Measurements from ENCODE around the gene BRD7.

The BRD7 gene

DNA sequence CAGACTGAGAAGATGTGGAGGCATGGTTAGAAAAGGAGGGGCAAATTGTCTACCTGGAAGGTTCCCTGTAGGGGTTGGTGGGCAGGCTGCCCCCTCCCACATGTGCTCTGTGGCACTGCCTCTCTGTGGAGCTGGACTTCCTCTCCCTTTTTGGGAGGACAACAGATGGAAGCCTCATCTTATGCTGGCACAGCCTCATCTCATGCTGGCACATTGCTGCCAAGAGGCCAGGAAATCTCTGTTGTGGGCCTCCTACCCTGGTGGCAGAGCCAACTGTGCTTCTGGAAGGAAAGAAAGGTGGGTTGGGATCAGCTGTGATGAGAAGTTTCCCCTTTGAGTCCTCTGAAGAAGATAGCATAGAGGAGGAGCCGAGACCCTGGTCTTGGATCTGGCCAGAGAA lies 19.7 kb upstream of the BRD7 start:
- DNase-seq: no peak

- DNase-seq: no peak
Measured at GRCh38 chr16:50386774-50387173, 18.0 kb upstream of the BRD7 start.

DNA sequence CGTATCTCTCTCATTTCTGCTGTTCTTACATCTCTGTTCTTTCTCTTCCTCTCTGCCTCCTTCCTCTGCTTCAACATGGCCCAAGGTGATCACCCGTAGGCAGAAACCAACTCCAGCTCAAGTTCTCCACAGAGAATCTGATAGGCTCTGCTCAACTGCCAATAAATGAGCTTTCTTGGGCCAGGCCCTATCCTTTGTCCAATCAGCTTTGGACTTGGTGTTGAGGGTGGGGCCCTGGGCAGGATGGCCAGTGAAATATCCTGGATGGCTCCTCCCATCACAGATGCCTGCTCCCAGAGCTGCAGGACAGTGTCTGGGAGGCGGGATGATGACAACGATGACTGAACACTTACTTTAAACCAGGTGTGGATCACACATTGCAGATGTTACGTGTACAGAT lies 17.4 kb upstream of the BRD7 start:
- DNase-seq: no peak

- DNase-seq: no peak
Measured at GRCh38 chr16:50384500-50385135, 15.8 kb upstream of the BRD7 start.

DNA sequence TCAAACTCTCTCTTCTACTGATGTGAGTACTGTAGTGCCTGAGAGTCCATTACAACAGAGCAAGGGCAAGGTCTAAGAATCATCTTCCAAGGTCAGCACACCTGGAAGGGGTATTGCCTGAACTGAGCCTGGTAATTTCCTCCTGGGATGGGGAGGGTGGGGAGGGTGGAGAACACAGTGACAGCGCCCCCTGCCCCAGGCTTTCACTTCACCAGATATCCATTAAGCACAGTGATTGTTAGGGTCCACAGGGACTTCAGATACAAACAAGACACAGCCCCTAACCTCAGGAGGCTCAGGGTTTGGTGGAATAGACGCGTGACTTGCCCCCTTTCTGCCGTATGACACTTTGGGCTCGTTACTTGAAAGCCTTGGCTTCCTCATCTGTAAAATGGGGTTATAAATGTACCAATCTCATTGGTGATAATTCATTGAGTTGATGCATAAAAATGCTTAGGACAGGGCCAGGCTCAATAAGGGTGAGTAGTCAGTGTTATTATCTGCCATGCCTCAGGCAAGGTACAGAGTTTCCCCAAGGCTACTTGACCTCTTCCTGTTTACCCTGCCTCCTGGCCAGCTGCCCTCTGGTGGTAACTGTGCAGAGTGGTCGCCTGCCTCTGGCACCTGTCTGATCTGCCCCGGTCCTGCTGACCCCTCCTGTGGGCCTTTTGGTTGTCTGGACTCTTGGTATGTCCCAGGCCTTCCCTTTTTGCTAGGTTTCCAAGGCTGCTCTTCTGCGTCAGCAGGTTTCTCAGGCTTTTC lies 13.1 kb upstream of the BRD7 start:
- DNase-seq: no peak

DNA sequence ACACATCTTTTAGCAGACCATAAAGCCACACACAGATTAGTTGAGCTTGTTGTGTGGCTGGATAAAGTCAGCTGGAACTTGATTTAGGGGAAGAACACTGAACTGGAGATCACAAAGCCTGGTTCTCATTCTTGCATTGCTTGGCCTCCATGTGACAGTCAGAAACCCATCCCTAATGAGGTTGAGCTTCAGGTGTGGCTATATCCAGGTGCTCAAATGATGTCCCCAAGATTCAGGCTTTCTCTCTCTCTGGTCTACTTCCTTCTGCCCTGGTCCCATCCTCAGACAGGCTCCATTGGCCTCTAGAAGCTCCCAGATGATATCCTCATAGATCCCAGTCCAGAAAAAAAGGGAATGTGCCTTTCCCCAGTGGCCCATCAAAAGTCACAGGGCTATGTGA lies 9.6 kb upstream of the BRD7 start:
- DNase-seq: no peak

DNA sequence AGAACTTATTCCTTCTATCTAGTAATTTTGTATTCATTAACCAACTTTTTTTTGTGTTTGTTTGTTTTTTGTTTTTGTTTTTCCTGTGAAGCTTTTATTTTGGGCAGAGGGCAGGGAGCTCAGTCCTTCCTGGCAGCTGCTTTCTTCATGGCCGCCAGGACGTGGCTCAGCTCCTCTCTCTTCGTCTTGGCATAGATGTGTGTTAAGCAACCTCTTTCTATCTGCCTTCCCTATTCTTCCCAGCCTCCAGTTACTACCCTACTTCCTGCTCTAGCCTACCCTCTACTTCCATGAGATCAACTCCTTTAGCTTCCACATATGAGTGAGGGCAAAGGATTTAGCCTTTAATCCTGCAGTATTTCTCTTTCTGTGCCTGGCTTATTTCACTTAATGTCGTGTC lies 8.2 kb upstream of the BRD7 start:
- no peak for DNase-seq

- DNase-seq: no peak
Measured at GRCh38 chr16:50373780-50374179, 5.0 kb upstream of the BRD7 start.

GRCh38 chr16:50373345-50373701 lies 4.5 kb upstream of the BRD7 start:
- no peak for DNase-seq

- DNase-seq: peak in 1 of 2 donors; percentile 21
Measured at GRCh38 chr16:50372611-50373344, 4.0 kb upstream of the BRD7 start.

DNA sequence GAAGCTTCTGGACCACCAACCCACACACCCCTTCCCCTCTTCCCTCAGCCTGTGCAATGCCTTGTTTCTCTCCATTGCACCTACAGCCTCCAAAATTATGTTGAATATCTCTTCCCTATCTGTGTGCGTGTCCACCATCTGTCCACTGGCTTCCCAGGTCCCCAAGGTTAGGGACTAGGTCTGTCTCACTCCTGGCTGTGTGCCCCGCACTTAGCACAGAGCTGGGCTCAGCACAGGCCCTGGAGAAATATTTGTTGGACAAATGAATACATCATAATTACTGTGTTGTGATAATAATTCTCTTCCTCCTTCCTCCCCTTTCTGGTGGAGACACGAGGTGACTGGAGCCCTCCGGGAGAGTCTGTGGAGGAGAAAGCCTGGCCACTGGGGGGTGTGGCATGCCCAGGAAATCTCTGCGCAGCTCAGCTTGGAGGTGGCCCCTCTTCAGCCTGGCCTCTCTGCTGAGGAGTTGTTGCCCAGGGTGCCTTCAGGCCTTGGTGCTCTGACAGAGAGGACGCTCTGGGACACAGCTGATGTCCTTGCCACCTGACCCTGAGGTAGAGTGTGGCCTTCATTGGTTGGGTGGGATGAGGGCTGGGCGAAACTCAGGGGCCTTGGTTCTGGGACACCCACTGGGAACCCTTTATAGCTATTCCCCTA lies 3.3 kb upstream of the BRD7 start:
- peak; percentile 62 to 63 for DNase-seq

- no peak for DNase-seq
Measured at GRCh38 chr16:50371036-50371716, 2.4 kb upstream of the BRD7 start.

DNA sequence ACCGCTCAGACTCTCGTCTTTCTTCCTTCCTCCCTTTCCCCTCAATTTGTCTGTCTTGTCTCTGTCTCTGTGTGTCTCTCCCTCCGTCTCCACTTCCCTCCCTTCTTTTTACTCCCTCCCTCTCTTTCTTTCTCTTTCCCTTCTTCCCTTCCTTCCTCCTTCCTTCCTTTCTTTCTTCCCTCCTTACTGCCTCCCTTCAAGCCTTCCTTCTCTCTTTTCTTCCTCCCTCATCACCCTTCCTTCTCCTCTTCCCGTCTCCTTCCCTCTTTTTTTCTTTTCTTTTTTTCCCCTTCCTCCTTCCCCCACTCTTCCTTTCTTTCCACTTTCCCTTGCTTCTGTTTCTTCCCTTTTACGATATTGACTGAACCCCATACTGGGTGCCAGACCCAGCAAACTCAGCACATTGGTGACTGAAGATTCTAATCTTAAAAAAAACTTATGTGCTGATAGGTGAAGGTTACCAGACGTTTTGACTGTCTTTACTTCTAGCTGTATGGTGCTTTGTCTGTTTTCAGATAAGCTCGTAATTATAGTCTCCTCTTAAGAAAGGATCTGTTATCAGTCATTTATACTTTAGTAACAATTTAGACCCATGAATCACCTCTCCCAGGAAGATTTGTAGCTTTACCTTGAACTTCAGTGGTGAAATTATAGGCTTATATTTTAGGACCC lies 481 bp upstream of the BRD7 start:
- no peak for DNase-seq

GRCh38 chr16:50367777-50368409 lies 895 bp downstream of the BRD7 start:
- DNase-seq: no peak

GRCh38 chr16:50365791-50366575 lies 2.8 kb downstream of the BRD7 start:
- DNase-seq: no peak

DNA sequence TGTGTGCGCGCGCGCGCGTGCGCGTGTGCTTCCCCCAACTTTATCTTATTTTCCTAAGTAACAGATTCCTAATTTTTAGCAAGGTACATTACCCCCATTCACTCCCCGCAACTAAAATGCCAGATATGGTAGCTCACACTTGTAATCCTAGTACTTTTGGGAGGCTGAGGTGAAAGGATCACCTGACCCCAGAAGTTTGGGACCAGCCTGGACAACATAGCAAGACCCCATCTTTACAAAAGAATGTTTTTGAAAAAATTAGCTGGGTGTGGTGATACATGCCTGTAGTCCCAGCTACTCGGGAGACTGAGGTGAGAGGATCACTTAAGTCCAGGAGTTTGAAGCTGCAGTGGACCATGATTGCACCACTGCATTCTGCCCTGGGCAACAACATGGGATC lies 5.1 kb downstream of the BRD7 start:
- no peak for DNase-seq

GRCh38 chr16:50360779-50361178 lies 8.0 kb downstream of the BRD7 start:
- DNase-seq: no peak

- no peak for DNase-seq
Measured at GRCh38 chr16:50360033-50360778, 8.6 kb downstream of the BRD7 start.

DNA sequence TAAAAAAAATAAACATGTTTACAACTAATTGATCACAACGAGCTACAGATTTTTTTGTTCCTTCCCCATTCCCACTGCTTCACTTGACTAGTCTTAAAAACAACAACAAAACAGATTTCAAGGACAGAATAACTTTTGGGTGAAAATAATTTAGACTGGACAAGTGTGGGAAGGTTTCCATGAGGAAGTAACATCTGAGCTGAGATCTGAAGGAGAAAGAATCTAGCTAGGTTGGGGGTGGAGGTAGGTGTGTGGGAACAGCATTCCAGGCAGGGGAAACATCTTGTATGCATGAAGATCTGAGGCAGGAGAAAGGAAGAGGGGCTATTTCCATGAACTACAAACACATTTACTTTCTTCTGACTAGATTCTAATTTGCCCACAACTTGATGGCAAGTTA lies 9.2 kb downstream of the BRD7 start:
- no peak for DNase-seq
